ENCODE data around the gene DAP.
"Not testable (repeated sequence)": the region's sequence is repeated elsewhere in the genome, so short reads cannot be mapped to it uniquely, and the experiment has no call there.

Gene DAP

GRCh38 chr5:10667431-10668057 lies 93.5 kb downstream of the DAP start:
- DNase-seq = no peak

DNA sequence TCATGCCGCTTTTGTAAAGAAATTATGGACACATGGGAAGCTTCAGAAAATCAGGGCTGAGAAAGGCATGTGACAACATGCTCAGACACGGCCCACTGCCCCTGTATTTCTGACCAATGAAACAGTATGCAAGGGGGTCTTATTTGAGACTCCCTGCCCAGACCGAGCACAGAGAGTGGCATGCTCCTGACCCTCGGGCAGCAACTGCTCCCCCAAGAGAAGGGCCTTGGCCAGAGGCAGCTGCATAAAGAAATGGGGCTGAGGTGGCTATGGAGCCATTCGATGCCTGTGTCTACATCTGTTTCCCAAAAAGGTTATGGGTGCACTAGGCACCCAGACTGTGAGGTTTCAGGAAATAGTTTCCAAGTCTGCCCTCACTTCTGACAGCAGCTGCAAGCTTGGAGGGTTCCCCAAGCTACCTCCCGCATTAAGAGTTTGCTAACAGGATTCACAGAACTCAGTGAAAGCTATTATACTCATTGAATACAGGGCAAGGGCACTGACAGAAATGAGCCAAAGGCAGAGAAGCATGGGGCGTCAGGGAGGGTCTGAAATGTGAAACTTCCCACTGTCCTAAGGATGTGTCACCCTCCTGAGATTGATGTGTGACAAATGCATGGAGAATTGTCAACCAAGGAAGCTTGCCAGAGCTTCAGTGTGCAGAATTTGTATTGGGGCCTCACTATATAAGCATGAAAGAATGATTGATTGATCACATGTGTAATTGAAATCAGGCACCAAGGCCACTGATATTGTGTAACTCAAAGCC lies 94.3 kb downstream of the DAP start:
- no peak for DNase-seq

GRCh38 chr5:10665799-10666198 lies 95.2 kb downstream of the DAP start:
- DNase-seq = no peak

GRCh38 chr5:10664180-10664769 lies 96.8 kb downstream of the DAP start:
- DNase-seq = not testable (repeated sequence)

GRCh38 chr5:10663489-10664179 lies 97.4 kb downstream of the DAP start:
- no peak for DNase-seq

DNA sequence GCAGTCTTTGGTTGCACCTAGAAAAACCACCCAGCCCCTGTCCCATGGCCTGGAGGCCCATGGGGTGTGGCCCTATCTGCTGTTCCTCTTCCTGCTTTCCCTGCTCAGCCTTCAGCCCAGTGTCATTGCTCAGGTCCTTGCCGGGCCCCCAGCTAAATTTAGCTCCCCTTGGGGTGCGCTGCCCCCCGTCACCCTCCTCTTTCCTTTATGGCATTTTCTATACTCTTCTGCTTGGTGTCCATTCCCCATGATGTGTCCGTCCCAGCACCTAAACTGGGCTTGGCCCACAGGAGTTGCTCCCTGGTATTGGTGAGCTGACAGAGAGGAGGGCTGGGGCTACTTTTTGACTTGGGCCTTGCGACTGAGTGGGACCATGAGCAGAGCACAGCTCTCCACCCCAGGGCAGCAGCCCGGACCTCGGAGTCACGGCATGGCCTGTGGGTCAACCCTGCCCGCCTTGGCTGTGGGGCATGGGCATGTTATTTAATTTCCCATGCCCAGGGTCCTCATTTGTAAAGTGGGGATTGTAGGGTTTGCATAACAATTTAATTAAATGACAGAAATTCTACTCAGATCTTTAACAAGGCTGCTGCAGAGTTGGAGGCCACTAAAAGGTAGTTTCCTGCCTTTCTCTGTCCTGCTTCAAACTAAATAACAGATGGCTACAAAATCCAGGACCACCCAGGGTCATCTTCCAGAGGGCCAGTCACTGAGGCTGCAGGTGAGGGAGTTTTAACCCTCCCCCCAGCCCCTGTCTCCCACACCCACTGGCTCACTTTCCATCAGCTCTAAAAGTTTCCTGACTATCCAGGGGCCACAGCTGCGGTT lies 98.2 kb downstream of the DAP start:
- DNase-seq = no peak

DNA sequence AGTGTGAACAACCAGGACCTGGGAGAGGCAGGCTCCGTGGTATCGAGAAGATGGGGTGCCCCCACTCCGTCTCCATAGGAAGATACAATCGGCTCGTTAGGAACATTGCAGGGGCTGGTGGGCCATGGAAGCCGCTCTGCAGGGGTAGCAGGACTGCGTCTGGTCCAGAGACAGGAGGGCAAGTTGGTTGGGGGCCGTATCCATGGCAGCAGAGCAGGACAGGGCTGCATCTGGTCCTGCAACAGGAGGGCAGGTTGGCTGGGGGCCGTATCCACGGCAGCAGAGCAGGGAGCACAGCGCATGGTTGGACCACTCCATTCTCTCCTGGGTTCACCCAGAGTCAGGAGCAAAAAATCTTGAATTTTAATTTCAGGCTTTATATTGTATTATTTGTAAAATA lies 99.0 kb downstream of the DAP start:
- no peak for DNase-seq

- no peak for DNase-seq
These were observed 99.6 kb downstream of the DAP start for GRCh38 chr5:10661401-10661800.

- DNase-seq = no peak
These were observed 100.2 kb downstream of the DAP start for GRCh38 chr5:10660720-10661387.

- no peak for DNase-seq
These were observed 100.9 kb downstream of the DAP start for GRCh38 chr5:10660135-10660534.

DNA sequence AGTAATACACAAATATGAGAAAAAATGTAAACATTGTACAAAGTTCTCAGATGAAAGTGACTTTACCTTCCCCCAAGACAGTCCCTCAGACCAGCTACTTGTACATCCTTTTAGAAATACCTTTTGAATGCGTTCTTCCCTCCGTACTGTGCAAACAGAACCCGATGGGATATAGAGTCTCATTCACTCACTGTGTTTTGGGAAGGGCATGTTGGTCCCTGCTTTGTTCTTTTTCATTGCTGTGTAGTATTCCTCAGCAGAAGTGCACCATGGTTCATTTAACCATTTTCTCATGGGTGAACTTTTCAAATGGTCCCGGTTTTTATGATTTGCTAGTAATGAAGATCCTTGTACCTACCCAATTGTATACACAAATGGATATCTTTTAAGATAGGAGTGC lies 102.8 kb downstream of the DAP start:
- no peak for DNase-seq

DNA sequence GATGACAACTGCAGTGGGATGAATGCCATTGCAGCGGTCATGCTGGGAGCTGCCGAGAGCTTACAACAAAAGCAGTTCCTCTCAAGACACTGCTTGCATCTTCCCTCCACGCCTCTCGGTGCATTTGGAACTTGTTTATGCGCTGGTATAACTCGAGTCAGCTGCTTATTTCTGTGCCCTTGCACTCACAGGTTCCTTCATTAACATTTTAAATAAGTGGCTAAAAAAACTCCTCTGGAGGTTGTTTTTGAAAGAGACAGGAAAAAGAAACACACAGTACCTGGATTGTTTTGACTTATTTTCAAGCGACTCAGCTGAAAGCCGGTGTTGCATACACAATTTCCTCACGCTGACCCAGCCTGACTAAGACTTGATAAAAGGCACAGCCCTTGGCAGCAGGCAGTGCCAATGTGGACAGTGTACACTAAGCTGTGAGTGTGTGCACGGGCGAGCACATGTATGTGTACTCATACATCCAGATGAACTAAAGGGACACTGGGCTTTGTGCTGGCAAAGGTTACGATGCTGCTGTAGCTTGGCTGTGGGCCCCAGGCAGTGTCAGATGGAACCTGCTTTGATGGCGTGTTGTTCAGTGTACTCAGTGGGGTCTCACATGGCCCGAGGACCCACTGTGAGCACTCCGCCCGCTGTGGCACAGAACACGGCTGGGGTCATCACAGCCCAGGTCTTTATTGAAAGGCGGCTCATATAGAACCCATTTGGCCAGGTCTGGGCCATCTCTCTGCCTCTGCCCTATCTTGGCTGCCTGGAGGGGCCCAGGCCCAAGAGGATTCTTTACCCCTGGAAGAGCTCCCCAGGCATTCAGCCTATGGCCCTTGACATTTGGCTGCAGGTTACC lies 104.8 kb downstream of the DAP start:
- DNase-seq = no peak

GRCh38 chr5:10655161-10655971 lies 105.7 kb downstream of the DAP start:
- DNase-seq = no peak

- DNase-seq = no peak
These were observed 106.5 kb downstream of the DAP start for GRCh38 chr5:10654566-10654965.

- DNase-seq = no peak
These were observed 107.2 kb downstream of the DAP start for GRCh38 chr5:10653751-10654400.

DNA sequence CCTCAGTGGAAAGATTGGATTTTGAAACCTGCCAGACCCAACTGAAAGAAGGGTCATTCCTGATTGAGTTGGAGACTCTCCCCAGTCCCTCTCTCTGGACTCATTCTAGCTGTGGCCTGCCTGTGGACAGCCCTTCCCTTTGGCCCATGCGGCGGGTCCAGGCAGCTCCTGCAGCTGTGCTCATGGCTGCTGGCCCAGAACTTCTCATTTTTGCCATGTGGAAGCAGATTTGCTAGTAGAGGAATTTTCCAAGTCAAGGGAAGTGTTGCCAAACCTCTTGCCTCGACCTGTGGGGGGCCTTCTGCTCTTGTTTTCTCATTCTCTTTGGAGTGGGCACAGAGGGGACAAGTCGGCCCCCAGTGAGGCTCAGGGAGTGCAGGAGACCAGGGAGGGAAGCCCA lies 108.0 kb downstream of the DAP start:
- no peak for DNase-seq

GRCh38 chr5:10652606-10653005 lies 108.4 kb downstream of the DAP start:
- no peak for DNase-seq

GRCh38 chr5:10652151-10652550 lies 108.9 kb downstream of the DAP start:
- no peak for DNase-seq

DNA sequence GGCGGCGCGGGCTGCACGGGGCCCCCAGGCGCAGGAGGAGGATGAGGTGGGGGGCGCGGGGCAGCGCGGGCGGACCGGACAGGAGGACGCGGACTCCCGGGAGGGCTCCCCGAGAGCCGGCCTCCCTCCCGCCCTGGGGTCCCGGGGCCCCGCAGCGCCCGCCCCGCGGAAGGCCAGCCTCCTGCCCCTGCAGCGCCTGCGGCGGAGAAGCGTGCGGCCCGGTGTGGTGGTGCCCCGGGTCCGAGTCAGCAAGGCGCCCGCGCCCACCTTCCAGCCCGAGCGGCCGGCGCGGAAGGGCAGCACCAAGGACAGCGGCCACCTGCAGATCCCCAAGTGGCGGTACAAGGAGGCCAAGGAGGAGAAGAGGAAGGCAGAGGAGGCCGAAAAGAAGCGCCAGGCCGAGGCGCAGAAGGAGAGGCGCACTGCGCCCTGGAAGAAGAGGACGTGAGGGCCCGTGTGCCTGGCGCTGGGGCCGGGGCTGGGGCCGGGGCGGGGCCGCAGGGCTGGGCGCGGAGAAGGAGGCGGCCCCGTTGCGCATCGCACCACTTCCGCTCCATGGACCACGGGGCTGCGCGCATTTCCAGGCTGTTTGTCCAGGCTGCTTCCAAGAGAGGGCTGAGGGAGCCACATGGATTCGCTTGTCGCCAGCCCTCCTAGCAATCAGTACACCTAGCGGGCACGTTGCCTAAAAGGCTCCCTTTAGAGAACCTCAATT lies 111.2 kb downstream of the DAP start:
- DNase-seq = no peak
